ENCODE results near the gene OR13C9. TPM values are rescaled to one million over a fixed set of nuclear protein-coding genes. Genes with fewer than 3 reads are reported as not detected.
"Not testable (repeated sequence)": the region's sequence is repeated elsewhere in the genome, so short reads cannot be mapped to it uniquely, and the experiment has no call there.

Gene OR13C9
- total RNA-seq, 1 donor from 2014 or later: not detected

DNA sequence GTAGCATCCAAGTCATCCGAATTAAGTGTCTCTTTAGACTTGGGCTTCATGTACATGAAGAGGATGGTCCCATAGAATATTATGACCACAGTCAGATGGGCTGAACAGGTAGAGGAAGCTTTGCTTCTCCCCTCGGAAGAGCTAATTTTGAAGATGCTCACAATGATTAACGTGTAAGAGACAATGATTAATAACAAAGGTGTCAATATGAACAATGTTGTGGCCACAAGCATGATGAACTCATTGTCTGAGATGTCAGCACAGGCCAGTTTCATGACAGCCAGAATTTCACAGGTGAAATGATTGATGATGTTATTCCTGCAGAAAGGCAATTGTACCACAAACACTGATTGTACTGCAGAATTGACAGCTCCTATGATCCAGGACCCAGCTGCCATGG, 13.2 kb downstream of the OR13C9 start:
- Histone ChIP-seq H3K27ac (ENCODE audit: low read depth, low read length) (no peak overlapping the region), H3K9ac (ENCODE audit: low read depth in 1 of 3, low read length in 3 of 3) (no peak overlapping the region), H3K27me3 (ENCODE audit: control insufficient read depth in 3 of 3, insufficient read depth in 3 of 3, low read length in 3 of 3) (no peaks in the 10 kb centered on the region), H3K4me1 (ENCODE audit: control insufficient read depth in 3 of 3, insufficient read depth in 3 of 3, low read length in 3 of 3) (no peaks in the 10 kb centered on the region), H3K36me3 (ENCODE audit: control insufficient read depth in 3 of 3, insufficient read depth in 3 of 3, low read length in 3 of 3) (no peaks in the 10 kb centered on the region), H3K4me3 (ENCODE audit: low read length in 3 of 3) (no peak overlapping the region), H3K9me3 (ENCODE audit: control insufficient read depth in 3 of 3, low read length in 3 of 3) (no peaks in the 10 kb centered on the region)

DNA sequence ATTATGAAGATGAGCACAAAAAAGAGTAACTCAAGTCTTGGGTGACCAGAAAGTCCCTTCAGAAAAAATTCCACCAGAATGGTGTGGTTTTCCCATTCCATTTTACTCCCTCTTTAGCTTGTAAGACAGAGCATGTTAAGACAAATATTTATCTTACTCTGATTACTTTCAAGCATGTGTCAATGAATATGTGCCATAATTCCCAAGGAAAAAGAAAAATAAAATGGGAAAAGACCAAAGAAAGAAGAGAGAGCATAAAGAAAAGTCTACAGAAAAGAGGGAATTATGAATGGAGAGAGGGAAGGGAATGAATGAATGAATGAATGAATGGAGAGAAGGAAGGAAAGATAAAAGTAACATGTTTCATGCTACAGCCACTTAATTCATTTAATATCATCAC, 18.7 kb downstream of the OR13C9 start, which contains the start of gene OR13C5:
OR13C5 (minus strand) TSS at position 101 of the 400 bp plus-strand sequence; CDS start at position 101, 0 bp downstream.
- H3K4me3 ChIP-seq (ENCODE audit: low read length in 3 of 3); H3K9ac ChIP-seq (ENCODE audit: low read depth in 1 of 3, low read length in 3 of 3); H3K4me1 ChIP-seq (ENCODE audit: control insufficient read depth in 3 of 3, insufficient read depth in 3 of 3, low read length in 3 of 3); H3K27me3 ChIP-seq (ENCODE audit: control insufficient read depth in 3 of 3, insufficient read depth in 3 of 3, low read length in 3 of 3); H3K27ac ChIP-seq (ENCODE audit: low read depth, low read length); H3K9me3 ChIP-seq (ENCODE audit: control insufficient read depth in 3 of 3, low read length in 3 of 3); H3K36me3 ChIP-seq (ENCODE audit: control insufficient read depth in 3 of 3, insufficient read depth in 3 of 3, low read length in 3 of 3): not testable (repeated sequence)

DNA sequence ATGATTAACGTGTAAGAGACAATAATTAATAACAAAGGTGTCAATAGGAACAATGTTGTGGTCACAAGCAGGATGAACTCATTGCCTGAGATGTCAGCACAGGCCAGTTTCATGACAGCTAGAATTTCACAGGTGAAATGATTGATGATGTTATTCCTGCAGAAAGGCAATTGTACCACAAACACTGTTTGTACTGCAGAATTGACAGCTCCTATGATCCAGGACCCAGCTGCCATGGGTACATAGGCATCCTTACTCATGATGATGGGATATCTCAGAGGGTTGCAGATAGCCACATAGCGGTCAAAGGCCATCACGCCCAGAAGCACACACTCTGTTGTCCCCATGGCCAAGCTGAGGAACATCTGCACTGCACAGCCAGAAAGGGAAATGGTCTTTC, 19.3 kb downstream of the OR13C9 start:
- H3K36me3 ChIP-seq (ENCODE audit: control insufficient read depth in 3 of 3, insufficient read depth in 3 of 3, low read length in 3 of 3); H3K9me3 ChIP-seq (ENCODE audit: control insufficient read depth in 3 of 3, low read length in 3 of 3); H3K4me1 ChIP-seq (ENCODE audit: control insufficient read depth in 3 of 3, insufficient read depth in 3 of 3, low read length in 3 of 3); H3K4me3 ChIP-seq (ENCODE audit: low read length in 3 of 3); H3K9ac ChIP-seq (ENCODE audit: low read depth in 1 of 3, low read length in 3 of 3); H3K27ac ChIP-seq (ENCODE audit: low read depth, low read length); H3K27me3 ChIP-seq (ENCODE audit: control insufficient read depth in 3 of 3, insufficient read depth in 3 of 3, low read length in 3 of 3): not testable (repeated sequence)

DNA sequence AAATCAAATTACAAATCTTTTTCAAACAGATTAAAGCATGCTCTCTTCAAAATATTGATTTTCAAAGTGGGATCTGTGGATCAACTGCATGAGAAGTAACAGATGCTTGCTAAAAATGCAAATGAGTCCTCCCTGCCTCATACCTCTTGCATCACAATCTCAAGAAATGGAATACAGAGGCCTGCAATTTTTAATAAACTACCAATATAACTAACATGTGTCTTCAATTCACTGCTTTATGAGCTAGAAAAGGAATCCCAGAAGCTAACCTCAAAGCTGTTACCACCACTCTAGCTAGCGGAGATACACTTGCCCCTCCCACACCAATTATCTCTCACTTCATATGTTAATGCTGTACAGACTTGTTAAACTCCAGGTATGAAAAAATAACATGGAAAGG, 28.4 kb downstream of the OR13C9 start:
- Histone ChIP-seq H3K27ac (ENCODE audit: low read depth, low read length) (no peak overlapping the region), H3K27me3 (ENCODE audit: control insufficient read depth in 3 of 3, insufficient read depth in 3 of 3, low read length in 3 of 3) (no peaks in the 10 kb centered on the region), H3K4me3 (ENCODE audit: low read length in 3 of 3) (no peak overlapping the region), H3K9me3 (ENCODE audit: control insufficient read depth in 3 of 3, low read length in 3 of 3) (peaks cover 0 to 2% (median 0%) of the 10 kb centered on the region in 3 donors), H3K36me3 (ENCODE audit: control insufficient read depth in 3 of 3, insufficient read depth in 3 of 3, low read length in 3 of 3) (no peaks in the 10 kb centered on the region), H3K4me1 (ENCODE audit: control insufficient read depth in 3 of 3, insufficient read depth in 3 of 3, low read length in 3 of 3) (no peaks in the 10 kb centered on the region), H3K9ac (ENCODE audit: low read depth in 1 of 3, low read length in 3 of 3) (no peak overlapping the region)

DNA sequence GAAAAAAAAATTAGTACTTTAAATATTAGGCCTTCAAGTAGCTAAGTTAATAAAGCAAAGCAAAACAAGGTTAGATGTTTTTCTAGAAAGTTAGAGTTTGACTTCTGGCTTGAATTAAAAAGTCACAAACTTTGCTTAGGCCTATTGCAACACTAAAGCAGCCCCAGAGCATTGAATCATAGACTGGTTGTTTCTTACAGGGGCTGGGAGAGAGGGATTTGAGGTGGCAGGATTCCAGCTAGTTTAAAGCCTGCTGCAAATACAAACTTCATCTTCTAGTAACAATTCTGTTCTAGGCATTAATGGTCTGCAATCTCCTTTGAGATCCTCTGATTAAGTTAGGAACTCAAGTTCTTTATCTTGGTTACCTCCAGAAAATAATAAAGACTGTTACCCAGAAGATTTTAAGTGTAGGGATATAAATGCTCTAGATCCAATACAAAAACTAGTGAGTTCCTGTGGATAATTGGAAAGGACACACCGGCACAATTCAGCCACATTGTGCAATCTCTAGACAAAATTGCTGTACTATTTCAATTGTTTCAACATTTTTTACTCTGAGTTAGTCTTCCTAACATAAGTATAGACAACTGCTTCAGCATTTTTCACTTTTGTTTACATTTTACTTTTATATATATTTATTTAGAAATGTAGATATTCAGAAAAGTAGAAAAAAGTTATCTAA, 31.4 kb downstream of the OR13C9 start:
- no peak overlapping the region for H3K9ac ChIP-seq (ENCODE audit: low read depth in 1 of 3, low read length in 3 of 3)
- H3K27ac ChIP-seq (ENCODE audit: low read depth, low read length): no peak overlapping the region
- H3K27me3 ChIP-seq (ENCODE audit: control insufficient read depth in 3 of 3, insufficient read depth in 3 of 3, low read length in 3 of 3): no peaks in the 10 kb centered on the region
- no peaks in the 10 kb centered on the region for H3K9me3 ChIP-seq (ENCODE audit: control insufficient read depth in 3 of 3, low read length in 3 of 3)
- H3K36me3 ChIP-seq (ENCODE audit: control insufficient read depth in 3 of 3, insufficient read depth in 3 of 3, low read length in 3 of 3): no peaks in the 10 kb centered on the region
- H3K4me1 ChIP-seq (ENCODE audit: control insufficient read depth in 3 of 3, insufficient read depth in 3 of 3, low read length in 3 of 3): no peaks in the 10 kb centered on the region
- H3K4me3 ChIP-seq (ENCODE audit: low read length in 3 of 3): no peak overlapping the region

DNA sequence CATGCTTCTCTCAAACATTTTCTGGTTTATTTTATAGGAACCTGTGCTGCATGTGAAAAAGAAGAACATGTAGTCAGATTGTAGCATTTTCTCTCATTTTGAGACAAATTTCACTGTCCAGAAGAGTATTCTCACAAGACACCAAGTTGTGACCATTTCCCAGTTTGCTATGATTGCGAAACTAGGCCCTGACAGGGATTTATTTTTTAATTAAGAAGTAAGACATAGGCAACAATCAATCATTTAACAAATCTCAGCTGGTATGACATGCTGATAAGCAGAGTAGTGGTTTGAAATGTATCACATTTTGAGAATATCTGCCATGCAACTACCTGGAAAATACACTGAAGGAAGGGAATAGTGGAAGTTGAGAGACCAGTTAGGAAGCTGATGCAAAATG, 37.4 kb downstream of the OR13C9 start:
- H3K4me1 ChIP-seq (ENCODE audit: control insufficient read depth in 3 of 3, insufficient read depth in 3 of 3, low read length in 3 of 3): no peaks in the 10 kb centered on the region
- no peaks in the 10 kb centered on the region for H3K9me3 ChIP-seq (ENCODE audit: control insufficient read depth in 3 of 3, low read length in 3 of 3)
- no peak overlapping the region for H3K4me3 ChIP-seq (ENCODE audit: low read length in 3 of 3)
- no peaks in the 10 kb centered on the region for H3K27me3 ChIP-seq (ENCODE audit: control insufficient read depth in 3 of 3, insufficient read depth in 3 of 3, low read length in 3 of 3)
- H3K27ac ChIP-seq (ENCODE audit: low read depth, low read length): no peak overlapping the region
- no peaks in the 10 kb centered on the region for H3K36me3 ChIP-seq (ENCODE audit: control insufficient read depth in 3 of 3, insufficient read depth in 3 of 3, low read length in 3 of 3)
- H3K9ac ChIP-seq (ENCODE audit: low read depth in 1 of 3, low read length in 3 of 3): no peak overlapping the region

DNA sequence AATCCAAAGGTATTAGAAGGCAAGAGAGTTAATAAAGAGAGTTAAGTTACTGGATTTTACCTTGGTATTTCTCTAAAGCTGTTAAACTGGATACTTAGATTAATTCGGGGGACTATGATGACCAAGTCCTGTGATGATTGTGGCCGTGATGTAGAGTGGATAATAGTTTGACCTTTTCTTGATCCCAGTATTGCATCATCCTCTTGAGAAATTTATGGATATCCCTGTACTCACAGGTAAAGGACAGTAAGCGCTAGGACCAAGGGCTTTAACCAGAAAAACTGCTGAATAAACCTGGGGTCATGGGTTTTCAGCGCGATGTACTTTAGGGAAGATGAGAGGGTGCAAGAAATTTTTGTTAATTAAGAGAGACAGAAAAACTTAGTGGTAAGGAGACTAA, 40.7 kb downstream of the OR13C9 start:
- Histone ChIP-seq H3K4me1 (ENCODE audit: control insufficient read depth in 3 of 3, insufficient read depth in 3 of 3, low read length in 3 of 3) (no peaks in the 10 kb centered on the region), H3K27me3 (ENCODE audit: control insufficient read depth in 3 of 3, insufficient read depth in 3 of 3, low read length in 3 of 3) (no peaks in the 10 kb centered on the region), H3K27ac (ENCODE audit: low read depth, low read length) (no peak overlapping the region), H3K9me3 (ENCODE audit: control insufficient read depth in 3 of 3, low read length in 3 of 3) (peaks cover 0 to 2% (median 0%) of the 10 kb centered on the region in 3 donors), H3K4me3 (ENCODE audit: low read length in 3 of 3) (no peak overlapping the region), H3K9ac (ENCODE audit: low read depth in 1 of 3, low read length in 3 of 3) (no peak overlapping the region), H3K36me3 (ENCODE audit: control insufficient read depth in 3 of 3, insufficient read depth in 3 of 3, low read length in 3 of 3) (no peaks in the 10 kb centered on the region)

DNA sequence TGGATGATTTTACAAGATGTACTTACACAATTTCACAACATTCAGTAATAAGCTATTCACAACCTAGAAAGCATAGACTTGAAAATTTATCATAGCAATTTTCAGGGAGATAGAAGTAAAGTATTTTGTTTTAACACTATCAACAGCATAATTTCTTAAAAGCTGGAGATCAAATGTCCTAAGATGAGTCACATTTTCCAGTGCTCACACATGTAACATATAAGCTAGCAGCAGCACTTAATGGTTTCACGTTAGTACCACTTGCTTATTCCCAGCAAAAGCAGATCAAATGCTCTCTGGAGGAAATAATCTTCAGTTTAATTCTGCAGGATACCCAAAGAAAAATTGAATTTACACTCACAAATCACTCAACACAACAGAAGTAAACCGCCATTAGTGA, 42.5 kb downstream of the OR13C9 start:
- Histone ChIP-seq H3K36me3 (ENCODE audit: control insufficient read depth in 3 of 3, insufficient read depth in 3 of 3, low read length in 3 of 3) (no peaks in the 10 kb centered on the region), H3K9me3 (ENCODE audit: control insufficient read depth in 3 of 3, low read length in 3 of 3) (peaks cover 0 to 2% (median 0%) of the 10 kb centered on the region in 3 donors), H3K27me3 (ENCODE audit: control insufficient read depth in 3 of 3, insufficient read depth in 3 of 3, low read length in 3 of 3) (no peaks in the 10 kb centered on the region), H3K4me3 (ENCODE audit: low read length in 3 of 3) (no peak overlapping the region), H3K4me1 (ENCODE audit: control insufficient read depth in 3 of 3, insufficient read depth in 3 of 3, low read length in 3 of 3) (no peaks in the 10 kb centered on the region), H3K27ac (ENCODE audit: low read depth, low read length) (no peak overlapping the region), H3K9ac (ENCODE audit: low read depth in 1 of 3, low read length in 3 of 3) (no peak overlapping the region)

DNA sequence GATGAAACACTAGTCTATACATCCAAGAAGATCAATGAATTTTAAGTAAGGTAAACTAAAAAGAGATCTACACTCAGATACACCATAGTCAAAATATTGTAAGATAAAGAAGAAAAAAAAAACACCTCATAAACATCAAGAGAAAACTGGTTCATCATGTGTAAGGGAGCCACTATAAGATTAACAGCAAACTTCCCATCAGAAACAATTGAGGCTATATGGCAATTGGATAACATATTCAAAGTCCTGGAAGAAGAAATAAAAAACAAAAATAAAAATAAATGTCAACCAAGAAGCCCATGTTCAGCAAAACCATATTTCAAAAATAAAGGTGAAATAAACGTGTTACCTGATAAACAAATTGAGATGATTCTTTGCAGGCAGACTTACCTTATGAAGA, 45.4 kb downstream of the OR13C9 start:
- H3K4me1 ChIP-seq (ENCODE audit: control insufficient read depth in 3 of 3, insufficient read depth in 3 of 3, low read length in 3 of 3): no peaks in the 10 kb centered on the region
- no peak overlapping the region for H3K9ac ChIP-seq (ENCODE audit: low read depth in 1 of 3, low read length in 3 of 3)

DNA sequence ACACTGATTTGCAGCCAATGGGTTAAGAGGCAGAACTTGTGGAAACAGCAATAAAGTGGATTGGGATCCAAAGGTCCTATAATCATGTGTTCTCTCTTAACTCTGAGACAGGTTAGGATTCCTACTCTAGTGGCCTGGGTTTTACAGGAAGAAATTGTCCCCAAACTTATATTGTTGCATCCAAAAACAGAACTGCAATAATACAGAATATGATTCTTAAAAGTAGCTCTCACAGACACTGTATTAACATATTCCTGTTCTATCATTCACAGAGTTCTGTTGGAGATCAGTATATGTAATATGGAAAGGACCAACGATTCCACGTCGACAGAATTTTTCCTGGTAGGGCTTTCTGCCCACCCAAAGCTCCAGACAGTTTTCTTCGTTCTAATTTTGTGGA, 49.1 kb downstream of the OR13C9 start, which contains the start of gene OR13C8:
OR13C8 (plus strand) TSS at position 301 of the 400 bp plus-strand sequence; CDS start at position 301, 0 bp downstream.
- Histone ChIP-seq H3K4me3 (ENCODE audit: low read length in 3 of 3) (no peak within 1 kb of the TSS), H3K9me3 (ENCODE audit: control insufficient read depth in 3 of 3, low read length in 3 of 3) (peaks cover 0 to 2% (median 0%) of the 10 kb centered on the region in 3 donors), H3K9ac (ENCODE audit: low read depth in 1 of 3, low read length in 3 of 3) (no peak within 1 kb of the TSS), H3K27me3 (ENCODE audit: control insufficient read depth in 3 of 3, insufficient read depth in 3 of 3, low read length in 3 of 3) (no peaks in the 10 kb centered on the region), H3K4me1 (ENCODE audit: control insufficient read depth in 3 of 3, insufficient read depth in 3 of 3, low read length in 3 of 3) (no peaks in the 10 kb centered on the region), H3K27ac (ENCODE audit: low read depth, low read length) (no peak within 1 kb of the TSS), H3K36me3 (ENCODE audit: control insufficient read depth in 3 of 3, insufficient read depth in 3 of 3, low read length in 3 of 3) (no peaks in the 10 kb centered on the region)

More for the DNA sequence above, 45.4 kb downstream of the OR13C9 start:
- H3K4me3 ChIP-seq (ENCODE audit: low read length in 3 of 3): no peak overlapping the region
- no peaks in the 10 kb centered on the region for H3K27me3 ChIP-seq (ENCODE audit: control insufficient read depth in 3 of 3, insufficient read depth in 3 of 3, low read length in 3 of 3)
- H3K9me3 ChIP-seq (ENCODE audit: control insufficient read depth in 3 of 3, low read length in 3 of 3): peaks cover 0 to 2% (median 0%) of the 10 kb centered on the region in 3 donors
- no peak overlapping the region for H3K27ac ChIP-seq (ENCODE audit: low read depth, low read length)
- H3K36me3 ChIP-seq (ENCODE audit: control insufficient read depth in 3 of 3, insufficient read depth in 3 of 3, low read length in 3 of 3): no peaks in the 10 kb centered on the region
